Measurements from ENCODE around the gene CACNA1C.

DNA sequence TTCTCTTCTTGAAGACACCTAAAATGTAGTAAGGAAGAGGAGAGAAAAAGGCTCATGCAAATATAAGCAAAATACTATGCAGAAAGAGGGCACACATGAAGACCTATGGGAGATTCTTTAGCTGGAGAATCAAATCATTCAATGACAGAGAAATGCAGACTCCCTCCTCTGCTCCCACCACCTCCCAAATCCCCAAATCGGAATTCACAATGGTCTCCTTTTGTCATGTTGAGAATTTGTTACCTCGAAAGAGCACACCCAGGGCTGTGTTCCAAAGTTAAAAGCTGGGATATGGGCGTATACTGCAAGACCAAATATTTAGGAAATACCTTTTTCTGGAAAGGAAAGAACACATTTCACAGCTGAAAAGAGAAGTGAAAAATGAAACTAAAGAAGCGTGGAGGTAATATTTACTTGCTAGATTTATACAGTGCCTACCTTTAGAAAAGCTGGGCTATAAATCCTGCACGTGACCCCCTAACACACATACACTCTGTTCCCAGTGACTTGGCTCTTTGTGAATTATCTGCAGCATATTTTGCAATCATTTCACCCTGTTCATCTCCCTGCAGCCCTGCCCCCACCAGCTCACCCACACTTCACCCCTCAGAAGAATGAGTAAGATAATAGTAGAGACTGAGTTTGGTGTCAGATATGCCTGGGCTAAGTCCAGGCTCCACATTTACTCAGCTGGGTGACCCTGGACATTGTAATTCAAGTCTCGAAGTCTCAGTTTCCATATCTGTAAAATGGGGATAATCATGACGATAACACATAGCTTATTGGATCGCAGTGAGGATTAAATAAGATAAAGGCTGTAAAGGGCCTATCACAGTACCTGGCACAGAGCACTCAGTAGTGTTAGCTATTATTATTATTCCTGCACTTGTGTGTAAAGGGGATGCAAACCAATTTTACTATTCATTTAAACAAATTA, 2.9 kb upstream of the CACNA1C start:
- TF ChIP-seq, protein P1, sequence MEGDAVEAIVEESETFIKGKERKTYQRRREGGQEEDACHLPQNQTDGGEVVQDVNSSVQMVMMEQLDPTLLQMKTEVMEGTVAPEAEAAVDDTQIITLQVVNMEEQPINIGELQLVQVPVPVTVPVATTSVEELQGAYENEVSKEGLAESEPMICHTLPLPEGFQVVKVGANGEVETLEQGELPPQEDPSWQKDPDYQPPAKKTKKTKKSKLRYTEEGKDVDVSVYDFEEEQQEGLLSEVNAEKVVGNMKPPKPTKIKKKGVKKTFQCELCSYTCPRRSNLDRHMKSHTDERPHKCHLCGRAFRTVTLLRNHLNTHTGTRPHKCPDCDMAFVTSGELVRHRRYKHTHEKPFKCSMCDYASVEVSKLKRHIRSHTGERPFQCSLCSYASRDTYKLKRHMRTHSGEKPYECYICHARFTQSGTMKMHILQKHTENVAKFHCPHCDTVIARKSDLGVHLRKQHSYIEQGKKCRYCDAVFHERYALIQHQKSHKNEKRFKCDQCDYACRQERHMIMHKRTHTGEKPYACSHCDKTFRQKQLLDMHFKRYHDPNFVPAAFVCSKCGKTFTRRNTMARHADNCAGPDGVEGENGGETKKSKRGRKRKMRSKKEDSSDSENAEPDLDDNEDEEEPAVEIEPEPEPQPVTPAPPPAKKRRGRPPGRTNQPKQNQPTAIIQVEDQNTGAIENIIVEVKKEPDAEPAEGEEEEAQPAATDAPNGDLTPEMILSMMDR (IDR thresholded peaks at IDR 0.05; ENCODE audit: low read depth, low read length, poor library complexity, severe bottlenecking) = no peak
- no peak for TF ChIP-seq EZH2phosphoT487 (IDR thresholded peaks at IDR 0.05; ENCODE audit: borderline replicate concordance, low read length)

All from DOHH2 (cell line).